Measurements from ENCODE around the gene MYMX.

- no peak for TF ChIP-seq CTCF (conservative IDR thresholded peaks at IDR 0.05; ENCODE audit: low read depth, low read length)
- TF ChIP-seq FOS (IDR thresholded peaks at IDR 0.05; ENCODE audit: low read depth, low read length) = peak; percentile 57; the same call in 1 of the 2 replicates
- no peak for TF ChIP-seq RCOR1 (IDR thresholded peaks at IDR 0.05; ENCODE audit: insufficient replicate concordance, low read length)
- no peak for TF ChIP-seq MXI1 (IDR thresholded peaks at IDR 0.05; ENCODE audit: borderline replicate concordance, low read depth, low read length)
- TF ChIP-seq CEBPB (IDR thresholded peaks at IDR 0.05; ENCODE audit: low read depth, low read length) = no peak
- no peak for TF ChIP-seq USF2 (IDR thresholded peaks at IDR 0.05; ENCODE audit: low read depth, low read length)
These were observed 49.1 kb downstream of the MYMX start for GRCh38 chr6:44265722-44266233.

All from IMR-90 (cell line).